NCI-H146 (cell line): Measurements from ENCODE around the gene NCK2.

Experiments used
- DNase-seq: peaks from one replicate; lab custom pipeline; 2025; lab: John Stamatoyannopoulos, UW

Gene NCK2

DNA sequence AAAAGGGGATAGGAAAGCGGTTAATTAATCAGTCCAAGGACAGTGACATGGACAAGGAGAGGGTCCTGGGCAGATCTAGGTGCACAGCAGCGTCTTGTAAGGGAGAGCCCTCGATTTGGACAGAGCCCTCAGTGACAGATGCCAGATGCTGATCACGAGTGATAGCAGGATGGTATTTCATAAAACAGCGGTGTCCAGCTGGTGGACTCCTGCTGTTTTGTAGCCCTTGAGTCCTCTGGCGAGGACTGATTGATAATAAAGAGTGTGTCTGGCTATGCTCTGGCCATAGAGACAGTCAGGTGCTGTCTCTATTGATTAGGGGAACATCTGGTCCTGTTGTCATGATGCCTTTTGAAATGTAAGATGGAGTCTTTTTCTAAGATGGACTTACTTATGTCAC lies 180.7 kb downstream of the NCK2 start:
- DNase-seq, result peak; percentile 63

GRCh38 chr2:105926960-105927678 lies 182.4 kb downstream of the NCK2 start:
- DNase-seq, result peak; percentile 40

GRCh38 chr2:105928086-105928485 lies 183.4 kb downstream of the NCK2 start:
- no peak for DNase-seq

DNA sequence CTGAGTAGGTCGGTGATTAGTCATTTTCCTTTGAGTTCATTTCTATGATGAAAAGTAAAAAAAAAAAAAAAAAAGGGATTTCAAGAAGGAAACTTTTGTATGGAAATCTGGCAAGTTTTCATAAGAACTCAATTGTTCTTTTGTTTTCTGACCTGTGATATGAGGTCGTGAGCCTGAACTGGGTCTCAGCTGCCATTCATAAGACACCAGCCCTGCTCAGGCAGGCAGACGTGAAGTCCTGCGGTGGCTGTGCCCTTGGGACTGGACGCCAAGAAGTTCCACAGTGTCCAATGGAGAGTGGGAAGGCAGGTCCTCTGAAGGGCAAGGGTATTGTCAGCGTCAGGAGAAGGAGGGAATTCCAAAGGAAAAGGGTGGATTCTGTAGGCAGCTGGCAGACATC lies 183.9 kb downstream of the NCK2 start:
- no peak for DNase-seq

DNA sequence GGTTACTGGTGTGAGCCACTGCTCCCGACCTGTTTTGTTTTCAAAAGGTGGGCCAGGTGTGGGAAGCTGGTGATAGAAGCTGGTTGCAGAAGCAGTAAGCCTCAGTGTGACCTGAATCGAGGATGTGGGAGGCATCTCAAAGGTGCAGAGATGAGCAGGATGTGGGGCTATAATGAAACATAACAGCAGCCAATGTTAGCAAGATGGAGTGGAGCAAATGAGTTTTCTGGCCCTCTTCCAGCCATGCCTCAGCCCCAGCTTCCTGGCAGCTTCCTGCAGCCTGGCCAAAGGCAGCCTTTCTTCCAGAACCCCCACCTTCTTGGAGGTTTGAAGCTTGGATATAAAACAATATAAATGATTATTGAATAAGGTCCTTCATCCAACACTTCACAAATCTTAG lies 184.8 kb downstream of the NCK2 start:
- DNase-seq, result no peak

DNA sequence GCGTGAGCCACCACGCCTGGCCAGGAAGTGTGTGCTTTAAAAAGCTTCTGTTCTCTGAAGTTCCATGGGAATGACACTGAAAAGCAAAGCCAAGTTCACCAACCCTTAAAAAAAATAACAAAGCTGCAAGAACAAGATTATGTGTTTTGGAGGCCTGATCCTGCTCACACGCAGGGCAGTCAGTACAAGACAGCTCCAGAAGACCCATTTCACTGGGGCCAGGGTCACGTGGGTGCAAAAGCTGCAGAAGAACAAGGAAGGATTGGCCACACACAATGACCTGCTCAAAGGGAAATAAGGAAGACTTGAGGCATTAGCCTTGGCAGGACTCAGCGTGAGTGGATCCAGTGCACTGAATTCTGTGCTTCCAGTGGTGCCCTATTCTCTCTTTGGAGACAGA lies 187.9 kb downstream of the NCK2 start:
- DNase-seq, result no peak

GRCh38 chr2:105933906-105934305 lies 189.2 kb downstream of the NCK2 start:
- DNase-seq, result peak; percentile 7

DNA sequence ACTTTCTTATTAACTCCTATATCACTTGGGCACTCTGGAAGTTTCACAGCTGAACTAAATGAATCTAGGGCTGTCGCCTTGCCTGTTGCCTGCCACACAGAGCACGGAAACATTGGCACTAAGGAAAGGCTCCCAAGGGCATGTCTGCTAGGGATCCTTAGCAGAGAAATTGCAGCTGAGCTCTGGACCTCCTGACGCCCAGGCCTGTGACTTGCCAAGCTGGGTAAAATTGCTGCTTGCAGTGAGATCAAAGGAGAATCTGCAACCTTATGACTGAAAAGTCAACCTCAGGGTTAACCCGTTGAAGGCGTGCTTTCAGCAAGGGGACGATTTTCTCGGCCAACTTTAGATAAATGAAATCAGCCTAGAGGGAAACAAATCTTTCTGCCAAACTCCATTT lies 189.8 kb downstream of the NCK2 start:
- no peak for DNase-seq

DNA sequence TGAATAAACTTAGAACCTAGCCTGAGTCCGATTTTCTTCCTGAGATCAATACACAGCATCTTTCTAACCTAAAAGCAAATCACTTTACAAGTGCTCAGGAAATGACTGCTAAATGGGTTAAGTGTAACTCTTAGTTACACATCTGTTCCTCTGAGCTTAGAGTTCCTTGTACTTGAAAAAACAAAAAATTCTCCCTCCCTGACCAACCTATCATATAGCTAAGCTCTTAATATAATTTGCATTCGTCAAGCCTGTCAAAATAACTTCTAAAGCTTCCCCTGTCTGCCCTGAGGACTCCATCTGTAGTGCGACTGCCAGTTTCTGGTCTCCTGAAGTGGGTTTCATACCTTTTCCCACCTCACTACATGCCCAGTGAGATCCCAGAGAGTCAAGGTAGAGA lies 190.4 kb downstream of the NCK2 start:
- DNase-seq, result no peak

GRCh38 chr2:105936954-105937353 lies 192.2 kb downstream of the NCK2 start:
- no peak for DNase-seq

DNA sequence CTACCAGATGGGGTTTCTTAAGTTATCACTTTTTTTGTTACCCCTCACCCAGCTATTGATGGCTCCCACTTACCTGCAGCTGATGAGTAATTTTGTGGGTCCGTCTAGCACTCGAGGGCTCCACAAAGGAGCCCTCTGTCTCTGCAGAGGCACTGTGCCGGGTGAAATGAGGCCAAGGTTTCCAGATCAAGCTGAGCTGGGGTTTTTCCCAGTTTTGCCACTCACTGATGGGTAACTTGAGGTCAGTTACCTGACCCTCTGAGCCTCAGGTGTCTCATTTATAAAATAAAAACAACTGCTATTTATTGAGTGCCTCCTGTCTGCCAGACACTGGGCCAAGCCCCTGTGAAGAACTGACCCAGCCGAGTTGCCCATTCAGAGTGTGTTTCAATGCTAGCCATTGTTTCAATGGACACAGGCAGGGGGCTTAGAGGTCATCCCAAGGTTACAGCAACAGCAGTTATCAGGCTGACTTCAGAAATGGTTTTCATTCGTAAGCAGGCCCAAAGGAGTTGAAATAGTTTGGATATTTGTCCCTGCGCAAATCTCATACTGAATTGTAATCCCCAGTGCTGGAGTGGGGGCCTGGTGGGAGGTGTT lies 192.9 kb downstream of the NCK2 start:
- no peak for DNase-seq
